HCT116 (cell line): ENCODE data around the gene RTN4RL1. TPM values are rescaled to one million over a fixed set of nuclear protein-coding genes. Genes with fewer than 3 reads are reported as not detected.

Experiments used
- ATAC-seq: fragments of 200-7000 bp; cut with Tn5 transposase; 2 replicates; pipeline ENCODE4 v1.9.1; 2020; ENCODE audit warnings: mild to moderate bottlenecking, moderate library complexity
- BruUV-seq: library from RNA; stranded (reverse); fragments of 400-500 nt; replicated peaks from 2 replicates; lab custom pipeline; 2021; lab: Mats Ljungman, UMichigan
- CTCF ChIA-PET: fragments of 300-600 bp; sonication (Branson Sonifier 250); formaldehyde crosslinking; loops from one replicate; lab custom pipeline; 2021; ENCODE audit warnings: antibody characterized with exemption; lab: Charles Lee
- POLR2A ChIA-PET: fragments of 300-600, 350-600 bp; sonication (Branson Sonifier 250); formaldehyde crosslinking; loops from one replicate; lab custom pipeline; 2021; ENCODE audit warnings: antibody characterized with exemption; lab: Charles Lee
- RAD21 ChIA-PET, 2 experiments: fragments of 300-600 bp; sonication (Branson Sonifier 250); formaldehyde crosslinking; loops; one replicate each; lab custom pipeline; 2023; ENCODE audit warnings: low total read pairs in 2 of 2; ENCODE audit not compliant: uncharacterized antibody in 2 of 2, unreplicated experiment in 2 of 2, low non-redundant PET in 1 of 2; lab: Charles Lee
- DNase-seq: peaks from one replicate; pipeline ENCODE4 v3.0.0-alpha.2; 2010; ENCODE audit warnings: low read depth, low spot score
- H2AFZ ChIP-seq: fragments of 200-600 bp; shearing (Covaris generic), sonication (generic); 2 replicates; pipeline ENCODE4 v1.6.1; 2017; ENCODE audit warnings: low read depth, mixed run types, mixed read lengths, antibody characterized with exemption, low read length; ENCODE audit not compliant: poor library complexity, severe bottlenecking
- H3K27ac ChIP-seq: 2 replicates; pipeline ENCODE4 v1.5.1; 2012; ENCODE audit warnings: low read depth, low read length
- H3K27me3 ChIP-seq: fragments of 200-600 bp; sonication (generic); 2 replicates; pipeline ENCODE4 v1.6.1; 2016; ENCODE audit warnings: mixed run types, low read length, mixed read lengths; ENCODE audit not compliant: insufficient read depth
- H3K36me3 ChIP-seq, 2 experiments: fragments of 200-500 bp in 1 of 2; fragments of 200-600 bp in 1 of 2; sonication (Bioruptor generic) in 1 of 2; sonication (generic) in 1 of 2; 2 replicates each; pipeline versions ENCODE4 v1.5.1 to v1.6.1; 2014 to 2016; ENCODE audit warnings: low read length in 2 of 2, inconsistent platforms in 1 of 2, mixed read lengths in 1 of 2, mixed run types in 1 of 2; ENCODE audit not compliant: insufficient read depth in 2 of 2, control insufficient read depth in 1 of 2
- H3K4me1 ChIP-seq, 2 experiments: fragments of 200-600 bp in 1 of 2; sonication (generic) in 1 of 2; 2 replicates each; pipeline versions ENCODE4 v1.5.1 to v1.6.1; 2012 to 2017; ENCODE audit warnings: low read length in 2 of 2, inconsistent platforms in 1 of 2, mild to moderate bottlenecking in 1 of 2, mixed read lengths in 1 of 2, mixed run types in 1 of 2, moderate library complexity in 1 of 2; ENCODE audit not compliant: insufficient read depth in 2 of 2, control insufficient read depth in 1 of 2
- H3K4me2 ChIP-seq: fragments of 200-600 bp; sonication (generic); 2 replicates; pipeline ENCODE4 v1.6.1; 2017; ENCODE audit warnings: mixed run types, low read length, mixed read lengths
- H3K4me3 ChIP-seq, 2 experiments: fragments of 200-600 bp in 1 of 2; sonication (generic) in 1 of 2; replicated peaks in 1 of 2; 2 replicates each; pipeline ENCODE4 v1.5.1; 2011 to 2016; ENCODE audit warnings: low read length in 2 of 2, control low read depth in 1 of 2, low read depth in 1 of 2, mild to moderate bottlenecking in 1 of 2, mixed read lengths in 1 of 2, mixed run types in 1 of 2
- H3K79me2 ChIP-seq: fragments of 200-600 bp; sonication (generic); 2 replicates; pipeline ENCODE4 v1.6.1; 2017; ENCODE audit warnings: mild to moderate bottlenecking, mixed run types, low read length, moderate library complexity, mixed read lengths; ENCODE audit not compliant: insufficient read depth
- H3K9ac ChIP-seq: fragments of 200-600 bp; sonication (generic); 2 replicates; pipeline ENCODE4 v1.6.1; 2016; ENCODE audit warnings: low read length, mixed read lengths
- H3K9me2 ChIP-seq: fragments of 200-600 bp; sonication (generic), shearing (Covaris generic); 2 replicates; pipeline ENCODE4 v1.6.1; 2017; ENCODE audit warnings: mixed run types, mild to moderate bottlenecking, moderate library complexity; ENCODE audit not compliant: insufficient read depth
- H3K9me3 ChIP-seq, 2 experiments: fragments of 200-500 bp in 1 of 2; fragments of 200-600 bp in 1 of 2; sonication (Bioruptor generic) in 1 of 2; sonication (generic) in 1 of 2; 2 replicates each; pipeline ENCODE4 v1.6.1; 2014 to 2017; ENCODE audit warnings: low read length in 2 of 2, mixed read lengths in 2 of 2, inconsistent platforms in 1 of 2, low read depth in 1 of 2, mild to moderate bottlenecking in 1 of 2, mixed run types in 1 of 2, moderate library complexity in 1 of 2; ENCODE audit not compliant: control insufficient read depth in 1 of 2, insufficient read depth in 1 of 2
- H4K20me1 ChIP-seq: fragments of 200-600 bp; sonication (generic), shearing (Covaris generic); 2 replicates; pipeline ENCODE4 v1.6.1; 2017; ENCODE audit warnings: mixed run types, mild to moderate bottlenecking, moderate library complexity; ENCODE audit not compliant: insufficient read depth
- CTCF ChIP-seq, 3 experiments: fragments of 200-600 bp in 1 of 3; sonication (generic) in 1 of 3; IDR thresholded peaks in 2 of 3; conservative IDR thresholded peaks in 1 of 3; 2 replicates each; pipeline ENCODE4 v1.5.1; 2012 to 2017; ENCODE audit warnings: low read depth in 2 of 3, low read length in 2 of 3, antibody characterized with exemption in 1 of 3, borderline replicate concordance in 1 of 3, control low read depth in 1 of 3, mild to moderate bottlenecking in 1 of 3, mixed read lengths in 1 of 3, mixed run types in 1 of 3, moderate library complexity in 1 of 3; ENCODE audit not compliant: insufficient read depth in 1 of 3
- EGR1 ChIP-seq: IDR thresholded peaks from 2 replicates; pipeline ENCODE4 v1.6.1; 2012; ENCODE audit warnings: low read depth
- ELF1 ChIP-seq: IDR thresholded peaks from 2 replicates; pipeline ENCODE4 v1.6.1; 2012; ENCODE audit warnings: low read depth, borderline replicate concordance
- FOSL1 ChIP-seq: IDR thresholded peaks from 2 replicates; pipeline ENCODE4 v1.6.1; 2012; ENCODE audit warnings: low read depth
- POLR2AphosphoS5 ChIP-seq: IDR thresholded peaks from 2 replicates; pipeline ENCODE4 v1.6.1; 2011; ENCODE audit warnings: mild to moderate bottlenecking, low read depth, low read length, moderate library complexity
- SIN3A ChIP-seq: IDR thresholded peaks from 2 replicates; pipeline ENCODE4 v1.6.1; 2012; ENCODE audit warnings: low read depth
- SRF ChIP-seq: IDR thresholded peaks from 2 replicates; pipeline ENCODE4 v1.6.1; 2012; ENCODE audit warnings: low read depth
- YY1 ChIP-seq: IDR thresholded peaks from 2 replicates; pipeline ENCODE4 v1.6.1; 2011; ENCODE audit warnings: low read length, low read depth, moderate library complexity, mild to moderate bottlenecking; ENCODE audit not compliant: insufficient replicate concordance; ENCODE audit errors: extremely low read depth
- ZBTB33 ChIP-seq: IDR thresholded peaks from 2 replicates; pipeline ENCODE4 v1.6.1; 2011; ENCODE audit warnings: mild to moderate bottlenecking, low read length, moderate library complexity; ENCODE audit not compliant: insufficient replicate concordance; ENCODE audit errors: extremely low read depth
- intact Hi-C: fragments of 100-400 bp; cut with micrococcal nuclease; formaldehyde crosslinking; loops from 2 replicates; pipeline ENCODE4 v1.10.0; 2022
- total RNA-seq: library from RNA; stranded (reverse); gene quantifications from one replicate; pipeline ENCODE4 v1.2.1, GENCODE V29; 2021; ENCODE audit not compliant: unreplicated experiment
- TF ChIP-seq, protein P1 (sequence below): IDR thresholded peaks from 2 replicates; pipeline ENCODE4 v1.6.1; 2012
- TF ChIP-seq, protein P2 (sequence below): IDR thresholded peaks from 2 replicates; pipeline ENCODE4 v1.6.1; 2012; ENCODE audit warnings: low read depth

The RTN4RL1 gene
- total RNA-seq, 1 experiment from 2014 or later = 3.7 TPM

DNA sequence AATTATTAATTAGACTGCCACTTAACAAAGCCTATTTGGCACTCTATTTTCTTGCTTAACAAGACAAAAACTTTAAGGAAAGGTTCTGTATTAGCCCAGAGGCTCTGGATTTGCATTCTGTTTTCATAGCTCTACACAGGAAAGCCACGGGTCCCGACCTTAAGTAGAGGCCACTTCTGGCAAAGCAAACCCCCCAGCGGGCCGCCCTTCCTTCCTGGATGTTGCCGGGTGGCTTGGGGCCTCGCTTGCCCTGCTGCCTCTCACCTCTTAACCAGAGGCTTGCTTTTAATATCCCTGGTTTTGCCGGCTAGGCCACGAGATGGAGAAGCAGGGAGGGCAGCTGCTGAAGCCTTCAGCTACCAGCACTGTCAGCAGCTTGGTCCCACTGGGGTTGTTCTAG, 4.4 kb downstream of the RTN4RL1 start:
- POLR2A ChIA-PET = no interaction called here
- H3K4me1 ChIP-seq = peaks cover 2 to 18% of the 10 kb centered on the region in 2 experiments; a peak in 3 of 4 replicates
- RAD21 ChIA-PET = no interaction called here
- H3K9ac ChIP-seq = no peak overlapping the region
- intact Hi-C loops = no loop called here
- H2AFZ ChIP-seq = no peak overlapping the region
- H3K79me2 ChIP-seq = no peaks in the 10 kb centered on the region
- H3K4me2 ChIP-seq = no peak overlapping the region
- no peaks in the 10 kb centered on the region for H3K27me3 ChIP-seq
- H4K20me1 ChIP-seq = no peaks in the 10 kb centered on the region
- no peak for ATAC-seq
- no peaks in the 10 kb centered on the region for H3K9me3 ChIP-seq
- TF ChIP-seq ELF1 (no peak), YY1 (no peak)
- CTCF ChIA-PET = interaction anchor here (1.2 kb wide), 1 partner anchor 112 kb away, joined by 3 read pairs; no protein-coding TSS in a partner anchor
- H3K36me3 ChIP-seq = no peaks in the 10 kb centered on the region
- H3K9me2 ChIP-seq = no peaks in the 10 kb centered on the region
- BruUV-seq = no TSS peak
- no peak overlapping the region for H3K27ac ChIP-seq
- no peak overlapping the region for H3K4me3 ChIP-seq
- DNase-seq = no peak

DNA sequence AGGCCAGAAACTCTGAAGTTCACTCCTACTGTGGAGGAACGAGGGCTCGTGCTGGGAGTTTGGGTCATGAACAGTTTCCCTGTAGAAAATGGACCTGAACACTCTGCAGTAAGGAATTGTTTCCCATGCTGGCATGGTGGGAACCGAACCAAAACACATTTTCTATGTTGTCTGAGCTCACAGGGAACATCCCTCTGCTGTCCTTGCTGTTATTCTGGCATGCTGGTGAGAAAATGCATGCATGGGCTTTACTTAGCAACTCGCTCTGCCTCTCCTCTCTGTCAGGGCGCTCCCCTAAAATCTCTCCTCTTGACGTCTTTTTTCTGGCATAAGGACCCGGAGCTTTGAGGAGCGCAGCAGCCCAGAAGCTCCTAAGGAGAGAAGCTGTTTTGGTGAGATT, 5.4 kb downstream of the RTN4RL1 start:
- Histone ChIP-seq H3K9me3 (no peaks in the 10 kb centered on the region), H3K36me3 (no peaks in the 10 kb centered on the region), H3K79me2 (no peaks in the 10 kb centered on the region), H2AFZ (no peak overlapping the region), H3K9me2 (no peaks in the 10 kb centered on the region), H3K9ac (no peak overlapping the region), H3K4me1 (peaks cover 2 to 12% of the 10 kb centered on the region in 2 experiments; a peak in 3 of 4 replicates), H3K27ac (no peak overlapping the region), H3K27me3 (no peaks in the 10 kb centered on the region), H4K20me1 (no peaks in the 10 kb centered on the region), H3K4me2 (no peak overlapping the region), H3K4me3 (no peak overlapping the region)
- ChIA-PET CTCF (interaction anchor here (1.2 kb wide), 1 partner anchor 111 kb away, joined by 3 read pairs; no protein-coding TSS in a partner anchor), POLR2A (no interaction called here), RAD21 (no interaction called here)
- no peak for DNase-seq
- ATAC-seq = no peak
- intact Hi-C loops = no loop called here
- BruUV-seq = no TSS peak
- TF ChIP-seq FOSL1 = no peak
- TF ChIP-seq ZBTB33 = no peak
- TF ChIP-seq POLR2AphosphoS5 = no peak
- no peak for TF ChIP-seq SIN3A
- no peak for TF ChIP-seq EGR1
- TF ChIP-seq, protein P1, sequence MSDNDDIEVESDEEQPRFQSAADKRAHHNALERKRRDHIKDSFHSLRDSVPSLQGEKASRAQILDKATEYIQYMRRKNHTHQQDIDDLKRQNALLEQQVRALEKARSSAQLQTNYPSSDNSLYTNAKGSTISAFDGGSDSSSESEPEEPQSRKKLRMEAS = no peak
- TF ChIP-seq SRF = no peak
- TF ChIP-seq ELF1 = no peak
- TF ChIP-seq, protein P2, sequence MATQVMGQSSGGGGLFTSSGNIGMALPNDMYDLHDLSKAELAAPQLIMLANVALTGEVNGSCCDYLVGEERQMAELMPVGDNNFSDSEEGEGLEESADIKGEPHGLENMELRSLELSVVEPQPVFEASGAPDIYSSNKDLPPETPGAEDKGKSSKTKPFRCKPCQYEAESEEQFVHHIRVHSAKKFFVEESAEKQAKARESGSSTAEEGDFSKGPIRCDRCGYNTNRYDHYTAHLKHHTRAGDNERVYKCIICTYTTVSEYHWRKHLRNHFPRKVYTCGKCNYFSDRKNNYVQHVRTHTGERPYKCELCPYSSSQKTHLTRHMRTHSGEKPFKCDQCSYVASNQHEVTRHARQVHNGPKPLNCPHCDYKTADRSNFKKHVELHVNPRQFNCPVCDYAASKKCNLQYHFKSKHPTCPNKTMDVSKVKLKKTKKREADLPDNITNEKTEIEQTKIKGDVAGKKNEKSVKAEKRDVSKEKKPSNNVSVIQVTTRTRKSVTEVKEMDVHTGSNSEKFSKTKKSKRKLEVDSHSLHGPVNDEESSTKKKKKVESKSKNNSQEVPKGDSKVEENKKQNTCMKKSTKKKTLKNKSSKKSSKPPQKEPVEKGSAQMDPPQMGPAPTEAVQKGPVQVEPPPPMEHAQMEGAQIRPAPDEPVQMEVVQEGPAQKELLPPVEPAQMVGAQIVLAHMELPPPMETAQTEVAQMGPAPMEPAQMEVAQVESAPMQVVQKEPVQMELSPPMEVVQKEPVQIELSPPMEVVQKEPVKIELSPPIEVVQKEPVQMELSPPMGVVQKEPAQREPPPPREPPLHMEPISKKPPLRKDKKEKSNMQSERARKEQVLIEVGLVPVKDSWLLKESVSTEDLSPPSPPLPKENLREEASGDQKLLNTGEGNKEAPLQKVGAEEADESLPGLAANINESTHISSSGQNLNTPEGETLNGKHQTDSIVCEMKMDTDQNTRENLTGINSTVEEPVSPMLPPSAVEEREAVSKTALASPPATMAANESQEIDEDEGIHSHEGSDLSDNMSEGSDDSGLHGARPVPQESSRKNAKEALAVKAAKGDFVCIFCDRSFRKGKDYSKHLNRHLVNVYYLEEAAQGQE = no peak
- no peak for TF ChIP-seq CTCF (IDR thresholded peaks at IDR 0.05 in 2 of 3, conservative IDR thresholded peaks at IDR 0.05 in 1 of 3; ENCODE audit: borderline replicate concordance in 1 of 3, insufficient read depth in 1 of 3, low read depth in 2 of 3, low read length in 2 of 3)
- TF ChIP-seq YY1 = no peak
